Activated CD8-positive, alpha-beta memory T cell treated with anti-CD3 and anti-CD28 coated beads for 48 hours (primary cell): ENCODE results near the gene WWTR1.

Experiments used
- DNase-seq, 3 experiments: peaks; one replicate each; pipeline ENCODE4 v3.0.0-alpha.2; 2020; ENCODE audit warnings: low read depth in 2 of 3, low spot score in 2 of 3

Gene WWTR1

DNA sequence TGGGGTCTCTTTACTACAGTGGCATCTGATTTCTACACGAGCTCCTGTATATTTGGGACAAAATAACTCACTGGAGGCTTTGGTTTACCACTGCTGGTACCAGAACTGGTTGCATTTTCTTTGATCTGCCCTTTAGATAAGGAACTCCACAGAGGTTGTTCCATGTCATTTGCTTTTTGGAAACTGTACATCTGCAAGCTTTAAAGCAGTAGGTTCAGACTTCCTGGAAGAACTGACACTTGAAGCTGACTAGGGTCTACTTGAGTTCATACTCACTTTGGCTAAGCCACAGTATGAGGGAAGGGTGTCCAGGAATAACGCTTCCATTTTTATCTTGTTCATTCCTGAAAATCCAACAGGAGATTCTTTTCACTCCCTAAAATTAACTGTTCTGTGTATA is 86.4 kb downstream of the WWTR1 start:
- DNase-seq, result no peak

DNA sequence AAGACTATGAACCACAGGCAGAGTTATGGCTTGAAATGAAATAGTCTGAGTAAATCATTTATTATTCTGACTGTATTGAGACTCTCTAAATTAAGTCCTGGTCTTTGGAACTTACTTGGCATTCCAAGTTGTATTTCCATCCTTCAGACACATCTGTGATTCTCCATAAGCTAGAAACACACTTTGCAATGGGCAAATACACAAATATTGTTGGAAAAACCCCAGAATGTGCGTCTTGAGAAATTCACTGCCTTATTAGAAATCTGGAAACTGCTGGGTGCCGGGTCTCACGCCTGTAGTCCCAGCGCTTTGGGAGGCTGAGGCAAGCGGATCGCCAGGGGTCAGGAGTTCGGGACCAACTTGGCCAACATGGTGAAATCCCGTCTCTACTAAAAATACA is 87.8 kb downstream of the WWTR1 start:
- DNase-seq, result no peak

DNA sequence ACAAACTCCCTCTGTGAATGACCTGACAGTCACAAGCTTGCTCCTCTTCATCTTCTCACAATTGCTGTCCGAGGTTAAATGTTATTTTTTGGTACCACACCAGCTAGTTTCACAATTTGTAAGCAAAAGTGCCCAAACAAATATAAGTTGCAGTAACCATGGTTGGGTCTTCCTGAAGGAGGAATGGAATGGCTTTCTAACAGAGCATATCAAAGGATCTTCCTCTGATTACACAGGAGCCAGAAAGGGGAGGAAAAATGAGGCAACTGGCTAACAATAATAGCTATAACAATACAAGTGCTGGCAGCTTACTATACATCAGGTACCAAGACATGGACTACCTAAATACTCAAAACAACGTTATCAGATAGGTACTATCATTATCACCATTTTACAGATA is 90.4 kb downstream of the WWTR1 start:
- no peak for DNase-seq

DNA sequence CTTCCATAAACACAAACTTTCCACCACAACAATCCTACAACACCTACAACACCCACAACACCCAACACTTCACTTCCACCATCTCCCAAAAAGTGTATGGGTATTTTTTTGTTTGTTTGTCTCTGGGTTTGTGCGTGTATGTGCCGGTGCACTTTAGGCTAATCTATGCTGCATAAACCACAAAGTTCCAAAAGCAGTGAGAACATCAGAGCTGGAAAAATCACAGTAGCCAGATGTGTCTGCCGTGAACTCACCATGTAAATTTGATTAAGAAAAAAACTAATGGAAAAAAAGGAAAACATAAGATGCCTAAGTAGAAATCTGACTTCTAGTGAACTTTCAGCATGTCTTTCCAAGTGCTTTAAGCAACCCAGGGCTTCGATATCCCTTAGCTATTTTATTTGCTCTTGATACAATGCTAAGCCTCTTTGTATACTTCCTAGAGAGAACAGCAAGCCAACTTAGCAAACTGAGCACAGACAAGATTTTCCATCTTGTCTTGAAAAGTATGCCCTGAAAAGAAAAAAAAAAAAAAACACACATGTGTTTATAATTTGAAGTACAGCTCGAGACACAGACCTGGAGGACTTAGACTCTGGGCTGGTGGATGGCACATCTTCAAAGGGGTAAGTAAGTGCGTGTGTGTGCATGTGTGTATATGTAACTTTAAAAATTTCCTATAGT is 91.4 kb downstream of the WWTR1 start:
- no peak for DNase-seq

- DNase-seq, result no peak
Measured at GRCh38 chr3:149564079-149564478, 93.7 kb downstream of the WWTR1 start.

DNA sequence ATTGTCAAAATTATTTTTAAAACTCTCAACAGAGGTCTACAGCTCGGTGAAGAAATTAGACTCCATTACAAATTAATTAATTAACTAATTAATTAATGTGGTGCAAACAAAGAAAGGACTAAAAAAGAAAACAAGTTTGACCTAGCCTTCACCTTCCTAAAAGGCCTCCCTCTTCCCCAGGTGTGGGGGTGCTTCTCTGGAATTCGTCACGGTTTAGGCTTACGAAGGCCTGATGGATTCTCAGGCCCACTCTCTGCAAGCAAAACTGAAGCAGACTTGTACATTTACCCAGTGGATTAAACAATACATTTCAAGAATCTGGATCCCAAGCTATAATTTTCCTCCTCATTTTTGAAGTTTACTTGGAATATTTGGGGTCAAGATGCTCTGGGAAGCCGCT is 94.7 kb downstream of the WWTR1 start:
- DNase-seq, result no peak

DNA sequence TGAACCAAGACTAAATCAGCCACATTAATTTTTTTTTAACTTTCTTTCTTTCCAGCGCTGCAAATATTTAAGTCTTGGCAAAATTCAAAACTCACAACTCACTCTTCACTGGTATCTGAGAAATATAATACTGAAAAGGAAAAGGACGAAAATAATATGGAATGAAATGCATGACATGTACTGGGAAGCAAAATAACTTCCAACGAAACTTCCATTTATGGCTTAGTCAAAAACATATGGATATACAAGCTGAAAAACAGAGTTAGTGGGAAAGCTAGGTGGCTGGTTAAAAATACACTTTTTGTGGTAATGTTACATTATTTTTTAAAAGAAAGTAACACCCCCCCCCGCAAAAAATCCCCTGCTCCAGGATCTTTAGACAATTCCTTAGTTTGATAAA is 97.2 kb downstream of the WWTR1 start:
- no peak for DNase-seq

DNA sequence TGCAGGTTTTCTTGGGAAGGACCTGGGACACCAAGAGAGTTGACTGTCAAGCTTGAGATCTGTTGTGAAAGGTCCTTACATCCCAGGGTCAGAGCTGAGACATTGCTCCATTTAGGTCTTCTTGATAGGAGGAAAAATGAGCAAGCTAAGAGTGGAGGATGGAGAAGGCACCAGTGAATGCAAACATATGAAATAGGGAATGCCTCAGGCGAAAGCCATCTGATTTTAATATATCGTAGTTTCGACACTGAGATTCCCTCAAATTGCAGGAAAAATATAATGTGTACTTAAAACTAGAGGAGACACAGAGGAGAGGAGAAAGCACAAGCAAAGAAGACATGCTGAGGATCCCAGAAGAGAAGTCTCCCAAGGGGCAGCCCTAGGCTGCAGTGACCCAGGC is 97.8 kb downstream of the WWTR1 start:
- no peak for DNase-seq

- DNase-seq, result no peak
Measured at GRCh38 chr3:149559525-149559924, 98.3 kb downstream of the WWTR1 start.

GRCh38 chr3:149555927-149556326 is 101.9 kb downstream of the WWTR1 start:
- DNase-seq, result no peak

GRCh38 chr3:149554826-149555225 is 103.0 kb downstream of the WWTR1 start:
- DNase-seq, result no peak

- DNase-seq, result no peak
Measured at GRCh38 chr3:149553781-149554451, 103.9 kb downstream of the WWTR1 start.

DNA sequence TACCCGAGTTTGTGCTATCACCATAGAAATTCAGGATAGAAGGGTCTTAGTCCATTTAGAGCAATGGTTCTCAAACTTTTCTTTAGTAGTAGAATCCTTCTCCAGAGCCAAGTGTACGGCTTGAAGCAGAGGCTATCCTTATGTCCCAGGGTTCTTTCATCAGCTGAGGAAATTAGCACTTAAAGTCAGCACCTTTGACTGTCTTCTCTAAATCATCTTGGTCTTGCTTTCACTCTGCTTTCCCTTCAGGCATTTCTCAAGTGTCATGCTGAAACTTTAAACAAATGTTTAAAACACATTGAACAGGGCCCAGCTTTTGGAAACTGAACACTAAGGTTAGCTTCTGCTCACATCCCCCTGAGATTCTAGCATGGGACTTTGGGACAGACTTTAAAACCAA is 105.1 kb downstream of the WWTR1 start:
- DNase-seq, result no peak

GRCh38 chr3:149551500-149551899 is 106.3 kb downstream of the WWTR1 start:
- no peak for DNase-seq

DNA sequence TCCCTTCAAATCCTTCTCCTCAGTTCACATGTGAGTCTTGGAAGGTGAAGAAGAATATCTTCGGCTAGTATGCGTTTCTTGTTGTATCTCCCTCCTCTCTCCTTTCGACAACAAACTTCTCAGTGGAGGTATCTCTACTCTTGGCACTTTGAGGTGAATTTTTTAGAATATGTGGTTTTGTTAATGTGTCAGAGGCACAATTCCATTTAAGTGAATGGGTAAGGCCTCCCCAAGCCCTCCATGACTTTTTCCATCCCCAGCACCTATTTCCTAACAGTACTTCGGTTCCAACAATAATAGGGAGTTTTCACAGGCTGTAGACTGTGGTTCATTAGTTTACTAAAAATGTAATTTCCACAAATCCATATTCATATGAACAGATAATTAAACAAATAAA is 109.2 kb downstream of the WWTR1 start:
- DNase-seq, result no peak

DNA sequence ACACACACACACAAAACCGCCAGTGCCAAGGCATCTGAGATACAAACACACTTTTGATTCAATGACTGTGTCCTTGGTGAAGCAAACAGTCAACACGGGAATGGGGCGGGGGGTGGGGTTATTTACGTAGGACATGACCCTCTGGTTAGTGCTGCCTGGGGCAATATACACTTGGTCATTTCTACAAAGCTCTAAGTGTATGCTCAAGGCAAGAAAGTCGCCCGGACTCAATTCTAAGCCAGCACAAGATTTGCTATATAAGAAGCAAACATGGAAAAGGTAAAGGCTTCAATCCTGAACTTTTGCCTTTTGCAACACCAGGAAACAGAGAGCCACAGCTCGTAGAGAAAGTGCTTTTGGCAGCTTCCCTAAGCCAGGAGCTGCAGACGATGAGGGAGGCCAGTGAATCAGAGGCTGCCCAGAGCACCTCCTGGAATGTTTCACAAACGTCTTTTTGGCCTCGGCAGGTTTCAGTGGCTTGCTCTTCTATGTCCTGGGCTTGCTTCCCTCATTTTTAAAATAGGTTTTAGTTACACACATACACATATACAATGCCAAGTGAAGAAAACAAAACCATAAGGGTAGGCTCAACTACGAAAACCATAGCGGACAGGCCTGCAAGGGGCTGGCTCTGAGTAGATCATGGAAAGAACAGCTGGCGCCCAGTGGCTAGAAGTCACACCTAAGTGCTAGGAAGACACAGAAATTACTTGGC is 109.7 kb downstream of the WWTR1 start:
- no peak for DNase-seq

DNA sequence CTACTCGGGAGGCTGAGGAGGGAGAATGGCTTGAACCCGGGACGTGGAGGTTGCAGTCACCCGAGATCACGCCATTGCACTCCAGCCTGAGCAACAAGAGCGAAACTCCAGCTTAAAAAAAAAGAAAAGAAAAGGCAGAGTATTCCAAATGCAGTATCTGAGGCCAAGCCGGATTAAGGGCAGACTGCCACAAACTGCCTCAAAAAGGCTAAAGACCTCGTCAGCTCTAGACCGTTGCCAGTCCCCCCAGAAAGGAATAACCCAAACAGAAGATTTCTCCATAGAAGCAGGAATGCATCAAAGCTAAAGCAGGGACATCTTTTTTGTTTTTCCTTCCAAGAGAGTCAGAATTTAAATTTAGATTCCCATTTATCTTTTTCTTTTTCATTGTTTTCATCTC is 110.4 kb downstream of the WWTR1 start:
- DNase-seq, result no peak

DNA sequence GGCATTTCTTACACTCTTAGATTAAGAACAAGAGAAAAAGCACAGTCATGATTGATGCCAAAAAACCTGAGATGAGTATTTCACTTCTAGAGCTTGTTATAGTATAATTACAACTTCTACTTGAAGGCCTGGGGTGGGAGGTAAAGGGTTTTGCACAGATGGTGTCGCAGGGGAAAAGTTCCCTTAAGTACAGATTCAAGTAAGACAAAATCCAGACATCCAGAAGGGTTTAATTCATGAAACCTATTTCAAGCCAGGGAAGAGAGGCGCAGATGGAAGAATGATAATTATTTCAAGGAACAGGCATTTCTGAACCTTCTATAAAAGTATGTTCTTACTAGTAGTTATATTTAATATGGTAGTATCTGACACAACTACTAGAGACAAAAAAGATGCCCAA is 112.8 kb downstream of the WWTR1 start:
- DNase-seq, result no peak

DNA sequence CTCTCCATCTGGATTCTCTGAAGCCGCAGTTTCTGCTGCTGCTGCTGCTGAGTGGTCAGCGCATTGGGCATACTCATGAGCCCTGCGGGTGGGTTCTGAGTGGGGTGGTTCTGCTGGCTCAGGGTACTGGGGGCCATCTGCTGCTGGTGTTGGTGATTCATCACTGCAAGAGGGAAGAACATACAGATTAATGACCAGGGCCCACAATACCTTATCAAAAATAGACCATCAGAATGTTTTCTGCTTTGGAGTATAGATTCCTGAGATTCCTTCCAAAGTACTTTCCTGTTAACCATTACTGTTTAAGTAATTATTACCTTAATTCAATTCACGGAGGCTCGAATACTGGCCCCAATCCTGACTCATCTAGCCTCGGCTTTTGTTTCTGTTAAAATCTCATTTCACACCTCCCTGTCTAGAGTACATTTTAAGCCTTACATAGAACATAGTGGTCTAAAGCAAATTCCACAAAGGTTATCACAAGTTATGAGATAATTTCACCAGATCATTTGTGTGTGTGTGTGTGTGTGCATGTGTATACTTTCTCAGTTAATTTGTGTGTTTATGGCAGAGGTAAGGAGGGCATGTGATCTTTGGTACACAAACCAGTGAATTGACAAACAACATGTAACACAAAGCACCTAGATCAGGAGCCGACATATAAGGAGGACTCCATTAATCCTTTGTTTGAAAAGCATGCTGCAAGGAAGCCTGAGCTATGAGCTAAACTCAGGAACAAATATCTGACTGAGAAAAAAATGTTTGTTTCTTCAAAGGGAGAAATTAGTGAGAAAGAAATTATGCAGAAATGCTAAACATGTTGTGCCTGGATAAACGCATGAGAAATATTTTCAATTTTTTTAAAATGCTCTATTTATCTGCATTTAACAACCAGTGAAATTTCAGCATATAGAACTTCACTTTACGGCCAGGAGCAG is 115.2 kb downstream of the WWTR1 start:
- DNase-seq, result no peak

- no peak for DNase-seq
Measured at GRCh38 chr3:149541091-149541491, 116.7 kb downstream of the WWTR1 start.

DNA sequence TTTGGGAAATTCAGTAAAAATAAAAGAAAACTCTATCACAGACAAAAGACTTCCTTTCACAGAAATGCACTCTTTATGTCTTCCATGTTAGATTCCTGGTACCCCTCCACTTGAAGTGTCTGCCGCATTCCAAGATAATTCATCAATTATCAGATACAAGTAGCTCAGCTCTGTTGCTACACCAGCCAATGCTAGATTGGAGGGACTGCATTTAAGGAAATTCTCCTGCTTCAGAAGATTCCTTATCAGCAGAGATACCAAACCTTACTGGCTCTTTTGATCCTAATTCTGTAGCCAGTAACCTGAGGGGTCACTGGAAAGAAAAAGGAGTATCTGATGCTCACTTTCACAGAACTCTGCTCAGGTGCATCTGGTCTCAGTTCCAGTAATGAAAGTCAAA is 119.5 kb downstream of the WWTR1 start:
- DNase-seq, result no peak
